ENCODE data around the gene ZBP1.

ZBP1 gene

GRCh38 chr20:57570145-57570850 lies 49.9 kb downstream of the ZBP1 start:
- no peak for DNase-seq (ENCODE audit: low read depth)

GRCh38 chr20:57568960-57569359 lies 51.3 kb downstream of the ZBP1 start:
- no peak for DNase-seq (ENCODE audit: low read depth)

- DNase-seq (ENCODE audit: low read depth) = no peak
These were observed 51.9 kb downstream of the ZBP1 start for GRCh38 chr20:57568088-57568896.

- DNase-seq (ENCODE audit: low read depth) = no peak
These were observed 52.7 kb downstream of the ZBP1 start for GRCh38 chr20:57567471-57568079.

GRCh38 chr20:57566803-57567459 lies 53.3 kb downstream of the ZBP1 start:
- no peak for DNase-seq (ENCODE audit: low read depth)

GRCh38 chr20:57566399-57566798 lies 53.8 kb downstream of the ZBP1 start:
- no peak for DNase-seq (ENCODE audit: low read depth)

GRCh38 chr20:57564951-57565642 lies 55.1 kb downstream of the ZBP1 start:
- no peak for DNase-seq (ENCODE audit: low read depth)

- no peak for DNase-seq (ENCODE audit: low read depth)
These were observed 55.9 kb downstream of the ZBP1 start for GRCh38 chr20:57564180-57564802.

- DNase-seq (ENCODE audit: low read depth) = no peak
These were observed 56.7 kb downstream of the ZBP1 start for GRCh38 chr20:57563522-57563921.

GRCh38 chr20:57562541-57563465 lies 57.4 kb downstream of the ZBP1 start:
- no peak for DNase-seq (ENCODE audit: low read depth)

- no peak for DNase-seq (ENCODE audit: low read depth)
These were observed 58.6 kb downstream of the ZBP1 start for GRCh38 chr20:57561356-57562279.

GRCh38 chr20:57560554-57561355 lies 59.5 kb downstream of the ZBP1 start, which contains the start of gene PCK1:
PCK1 (plus strand) TSS chr20:57561110; CDS start chr20:57561412, 302 bp downstream.
- DNase-seq (ENCODE audit: low read depth) = no peak

- no peak for DNase-seq (ENCODE audit: low read depth)
These were observed 60.3 kb downstream of the ZBP1 start for GRCh38 chr20:57559658-57560553.

GRCh38 chr20:57559289-57559634 lies 61.0 kb downstream of the ZBP1 start:
- DNase-seq (ENCODE audit: low read depth) = no peak

GRCh38 chr20:57558614-57559288 lies 61.5 kb downstream of the ZBP1 start:
- no peak for DNase-seq (ENCODE audit: low read depth)

GRCh38 chr20:57557926-57558613 lies 62.2 kb downstream of the ZBP1 start:
- no peak for DNase-seq (ENCODE audit: low read depth)

All from stimulated activated CD8-positive, alpha-beta memory T cell treated with anti-CD3 and anti-CD28 coated beads, Interleukin-12 subunit alpha, Interleukin-12 subunit beta, amount 100 ng/mL, for 1 hour (primary cell).